22Rv1 (cell line): ENCODE data around the gene COBL.

ENCODE experiments used
- H3K27ac ChIP-seq: fragments of 450-650 bp; 2 replicates; pipeline ENCODE4 v1.5.1; 2017
- CTCF ChIP-seq: fragments of 450-650 bp; IDR thresholded peaks from 2 replicates; pipeline ENCODE4 v1.5.1; 2017; ENCODE audit warnings: mild to moderate bottlenecking
- ZFX ChIP-seq: fragments of 450-650 bp; IDR thresholded peaks from 2 replicates; pipeline ENCODE4 v1.6.1; 2017; ENCODE audit warnings: antibody characterized with exemption, borderline replicate concordance

Gene COBL

GRCh38 chr7:51059504-51060142 lies 257.0 kb downstream of the COBL start:
- H3K27ac ChIP-seq, result no peak overlapping the region
- no peak for TF ChIP-seq CTCF
- TF ChIP-seq ZFX, result no peak

DNA sequence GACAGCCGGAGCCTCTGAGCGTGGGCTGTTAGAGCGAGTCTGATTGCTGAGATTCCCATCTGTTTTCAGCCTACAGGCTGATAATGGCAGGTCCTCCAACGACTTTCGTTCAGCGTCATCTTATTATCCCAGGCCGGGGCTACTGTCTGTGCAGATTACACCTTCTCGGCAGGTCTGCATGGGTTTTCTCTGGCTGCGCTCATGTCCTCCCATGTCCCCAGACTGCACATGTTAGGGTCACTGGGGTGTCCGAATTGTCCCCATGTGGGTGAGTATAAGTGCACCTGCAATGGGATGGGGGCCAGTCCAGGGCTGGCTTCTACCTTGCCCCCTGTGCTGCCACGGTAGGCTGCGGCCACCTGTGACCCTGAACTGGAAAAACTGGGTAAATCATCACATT lies 257.8 kb downstream of the COBL start:
- H3K27ac ChIP-seq, result no peak overlapping the region
- TF ChIP-seq CTCF, result no peak
- TF ChIP-seq ZFX, result no peak

- H3K27ac ChIP-seq, result no peak overlapping the region
- TF ChIP-seq CTCF, result no peak
- TF ChIP-seq ZFX, result no peak
Observed at GRCh38 chr7:51055039-51055840, 261.4 kb downstream of the COBL start.

DNA sequence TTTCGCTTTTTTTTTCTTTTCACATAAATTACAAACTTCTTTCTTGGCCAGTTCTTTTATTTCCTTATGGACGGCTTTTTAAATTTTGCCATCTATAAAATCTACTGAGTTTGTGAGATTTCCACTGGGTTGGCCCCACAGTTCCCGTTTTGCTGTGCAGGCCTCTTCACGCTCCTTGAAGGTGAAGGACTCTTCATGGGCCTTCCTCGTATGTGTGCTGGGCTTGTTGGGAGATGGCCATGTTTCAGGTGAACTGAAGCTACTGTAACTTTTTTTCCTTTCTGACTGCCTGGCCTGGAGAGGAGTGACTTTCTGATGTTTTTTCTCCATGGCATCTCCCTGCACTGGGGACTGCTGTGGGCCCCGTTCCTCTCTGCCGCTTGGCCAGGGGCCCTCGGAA lies 262.4 kb downstream of the COBL start:
- TF ChIP-seq CTCF (no peak), ZFX (no peak)
- no peak overlapping the region for H3K27ac ChIP-seq

GRCh38 chr7:51053160-51053925 lies 263.3 kb downstream of the COBL start:
- H3K27ac ChIP-seq, result no peak overlapping the region
- TF ChIP-seq ZFX, result no peak
- no peak for TF ChIP-seq CTCF

GRCh38 chr7:51046482-51046881 lies 270.1 kb downstream of the COBL start:
- TF ChIP-seq CTCF (no peak), ZFX (no peak)
- H3K27ac ChIP-seq, result no peak overlapping the region

GRCh38 chr7:51046103-51046466 lies 270.5 kb downstream of the COBL start:
- no peak overlapping the region for H3K27ac ChIP-seq
- TF ChIP-seq CTCF (no peak), ZFX (no peak)
